Right atrium auricular region (tissue), 2 donors: ENCODE results near the gene PADI6. TPM values are rescaled to one million over a fixed set of nuclear protein-coding genes. Genes with fewer than 3 reads are reported as not detected.

Source experiments
- DNase-seq: peaks from one replicate; pipeline ENCODE4 v3.0.0-alpha.2; 2019; ENCODE audit warnings: low spot score
- H3K27ac ChIP-seq, 2 donors: fragments of 200-600 bp; sonication (generic); 1 replicate in 1 of 2; 2 replicates in 1 of 2; pipeline ENCODE4 v1.5.1; 2016 to 2019
- H3K27me3 ChIP-seq, 2 donors: fragments of 200-600 bp; sonication (generic); one replicate each; pipeline versions ENCODE4 v1.5.1 to v1.6.0; 2017 to 2019
- H3K36me3 ChIP-seq: fragments of 200-600 bp; sonication (generic); one replicate; pipeline ENCODE4 v1.5.1; 2016
- H3K4me1 ChIP-seq, 2 donors: fragments of 200-600 bp; sonication (generic); one replicate each; pipeline versions ENCODE4 v1.5.1 to v1.6.0; 2017 to 2019
- H3K4me3 ChIP-seq, 2 donors: fragments of 200-600 bp; sonication (generic); 1 replicate in 1 of 2; 2 replicates in 1 of 2; pipeline ENCODE4 v1.5.1; 2017 to 2019; ENCODE audit warnings: mild to moderate bottlenecking in 1 of 2, moderate library complexity in 1 of 2
- H3K9me3 ChIP-seq, 2 donors: fragments of 200-600 bp; sonication (generic); one replicate each; pipeline ENCODE4 v1.5.1; 2019
- total RNA-seq, 2 donors: library from RNA; depleted of rRNA; stranded (reverse); fragments of >200 nt; gene quantifications; one replicate each; pipeline ENCODE4 v1.1.0, GENCODE V29; 2016
- TF ChIP-seq, protein P1 (sequence below), 2 donors: fragments of 200-600 bp; sonication (generic); IDR thresholded peaks; one replicate each; pipeline ENCODE4 v1.5.1; 2019; ENCODE audit warnings: antibody characterized with exemption in 2 of 2

PADI6 gene
- not detected for total RNA-seq

DNA sequence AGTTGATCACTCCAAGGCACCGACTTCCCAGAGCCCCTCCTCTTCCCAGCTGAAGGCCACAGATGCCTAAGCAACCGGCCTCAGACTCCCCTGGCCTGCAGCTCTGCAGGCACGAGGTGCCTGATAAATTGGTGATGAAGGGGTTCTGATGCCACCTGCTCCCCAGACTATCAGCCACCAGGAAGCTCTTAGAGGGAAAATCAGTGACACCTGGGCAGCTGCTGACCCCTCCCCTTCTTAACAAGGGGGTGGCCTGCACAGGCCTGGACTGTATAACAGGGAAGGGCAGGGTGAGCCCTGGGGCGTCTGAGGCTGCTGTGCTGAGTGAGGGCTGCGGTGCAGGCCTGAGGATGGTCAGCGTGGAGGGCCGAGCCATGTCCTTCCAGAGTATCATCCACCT lies at the start of gene PADI6:
Gene PADI6 (plus strand): TSS at position 301 of the 400 bp plus-strand sequence. CDS start 50 bp downstream, at position 351.
- H3K36me3 ChIP-seq: no peaks in the 10 kb centered on the region
- H3K27ac ChIP-seq: no peak within 1 kb of the TSS
- no peak within 1 kb of the TSS for H3K4me3 ChIP-seq
- H3K4me1 ChIP-seq: no peaks in the 10 kb centered on the region
- TF ChIP-seq, protein P1, sequence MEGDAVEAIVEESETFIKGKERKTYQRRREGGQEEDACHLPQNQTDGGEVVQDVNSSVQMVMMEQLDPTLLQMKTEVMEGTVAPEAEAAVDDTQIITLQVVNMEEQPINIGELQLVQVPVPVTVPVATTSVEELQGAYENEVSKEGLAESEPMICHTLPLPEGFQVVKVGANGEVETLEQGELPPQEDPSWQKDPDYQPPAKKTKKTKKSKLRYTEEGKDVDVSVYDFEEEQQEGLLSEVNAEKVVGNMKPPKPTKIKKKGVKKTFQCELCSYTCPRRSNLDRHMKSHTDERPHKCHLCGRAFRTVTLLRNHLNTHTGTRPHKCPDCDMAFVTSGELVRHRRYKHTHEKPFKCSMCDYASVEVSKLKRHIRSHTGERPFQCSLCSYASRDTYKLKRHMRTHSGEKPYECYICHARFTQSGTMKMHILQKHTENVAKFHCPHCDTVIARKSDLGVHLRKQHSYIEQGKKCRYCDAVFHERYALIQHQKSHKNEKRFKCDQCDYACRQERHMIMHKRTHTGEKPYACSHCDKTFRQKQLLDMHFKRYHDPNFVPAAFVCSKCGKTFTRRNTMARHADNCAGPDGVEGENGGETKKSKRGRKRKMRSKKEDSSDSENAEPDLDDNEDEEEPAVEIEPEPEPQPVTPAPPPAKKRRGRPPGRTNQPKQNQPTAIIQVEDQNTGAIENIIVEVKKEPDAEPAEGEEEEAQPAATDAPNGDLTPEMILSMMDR (IDR thresholded peaks at IDR 0.05): no peak
- no peak for DNase-seq
- H3K27me3 ChIP-seq: no peaks in the 10 kb centered on the region
- H3K9me3 ChIP-seq: no peaks in the 10 kb centered on the region

DNA sequence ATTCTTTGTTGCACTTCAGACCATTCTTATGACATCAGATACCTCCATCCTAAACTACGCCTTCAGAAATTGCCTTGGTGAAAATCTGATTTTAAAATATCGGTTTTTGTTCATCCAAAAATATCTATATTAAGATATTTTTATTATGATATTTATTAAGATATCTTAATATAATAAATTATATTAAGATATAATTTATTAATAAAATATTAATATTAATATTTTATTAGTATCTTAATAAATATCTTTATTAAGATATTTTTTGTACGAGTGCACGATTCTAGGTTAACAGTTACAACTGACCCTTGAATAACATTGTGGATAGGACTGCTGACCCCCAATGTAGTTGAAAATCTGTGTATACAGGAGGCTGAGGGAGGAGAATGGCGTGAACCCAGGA lies 43.1 kb upstream of the PADI6 start:
- Histone ChIP-seq H3K9me3 (no peaks in the 10 kb centered on the region), H3K4me3 (no peak overlapping the region), H3K27ac (no peak overlapping the region), H3K27me3 (no peaks in the 10 kb centered on the region), H3K4me1 (no peaks in the 10 kb centered on the region), H3K36me3 (no peaks in the 10 kb centered on the region)
- no peak for DNase-seq
- TF ChIP-seq, protein P1 (IDR thresholded peaks at IDR 0.05): no peak

DNA sequence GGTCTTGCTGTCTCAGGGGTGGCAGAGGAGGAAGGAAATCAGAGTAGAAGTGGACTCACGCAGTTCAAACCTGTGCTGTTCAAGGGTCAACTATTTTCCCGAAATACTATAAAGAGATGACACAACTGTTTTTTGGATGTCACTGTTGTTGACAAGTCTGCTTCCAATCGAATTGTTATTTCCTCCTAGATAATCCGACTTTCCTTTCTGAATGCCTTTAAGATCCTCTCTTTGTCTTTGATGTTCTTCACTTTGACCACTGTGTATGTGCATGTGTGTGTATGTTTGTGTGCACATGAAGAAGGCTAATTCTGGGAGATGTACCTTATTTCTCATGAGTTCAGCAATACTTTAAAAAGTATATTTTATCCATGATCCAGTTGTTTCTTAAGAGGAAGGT lies 42.4 kb upstream of the PADI6 start:
- Histone ChIP-seq H3K27me3 (no peaks in the 10 kb centered on the region), H3K27ac (no peak overlapping the region), H3K9me3 (no peaks in the 10 kb centered on the region), H3K4me1 (no peaks in the 10 kb centered on the region), H3K36me3 (no peaks in the 10 kb centered on the region), H3K4me3 (no peak overlapping the region)
- no peak for DNase-seq
- TF ChIP-seq, protein P1 (IDR thresholded peaks at IDR 0.05): no peak

DNA sequence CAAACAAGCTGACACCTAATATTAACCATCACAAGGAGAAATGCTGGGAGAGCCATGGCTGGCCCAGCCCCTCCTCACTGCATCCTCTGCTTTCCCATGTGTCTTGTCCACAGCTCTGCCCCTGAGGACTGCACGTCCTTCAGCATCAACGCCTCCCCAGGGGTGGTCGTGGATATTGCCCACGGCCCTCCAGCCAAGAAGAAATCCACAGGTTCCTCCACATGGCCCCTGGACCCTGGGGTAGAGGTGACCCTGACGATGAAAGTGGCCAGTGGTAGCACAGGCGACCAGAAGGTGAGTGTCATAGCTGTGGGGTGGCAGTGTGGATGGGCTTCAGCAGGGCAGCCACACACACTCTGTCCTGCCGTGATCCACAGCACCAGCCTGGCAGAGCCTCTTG lies 41.1 kb upstream of the PADI6 start:
- no peak overlapping the region for H3K27ac ChIP-seq
- H3K36me3 ChIP-seq: no peaks in the 10 kb centered on the region
- H3K4me1 ChIP-seq: no peaks in the 10 kb centered on the region
- no peaks in the 10 kb centered on the region for H3K27me3 ChIP-seq
- TF ChIP-seq, protein P1 (IDR thresholded peaks at IDR 0.05): no peak
- DNase-seq: no peak
- no peak overlapping the region for H3K4me3 ChIP-seq
- H3K9me3 ChIP-seq: no peaks in the 10 kb centered on the region

DNA sequence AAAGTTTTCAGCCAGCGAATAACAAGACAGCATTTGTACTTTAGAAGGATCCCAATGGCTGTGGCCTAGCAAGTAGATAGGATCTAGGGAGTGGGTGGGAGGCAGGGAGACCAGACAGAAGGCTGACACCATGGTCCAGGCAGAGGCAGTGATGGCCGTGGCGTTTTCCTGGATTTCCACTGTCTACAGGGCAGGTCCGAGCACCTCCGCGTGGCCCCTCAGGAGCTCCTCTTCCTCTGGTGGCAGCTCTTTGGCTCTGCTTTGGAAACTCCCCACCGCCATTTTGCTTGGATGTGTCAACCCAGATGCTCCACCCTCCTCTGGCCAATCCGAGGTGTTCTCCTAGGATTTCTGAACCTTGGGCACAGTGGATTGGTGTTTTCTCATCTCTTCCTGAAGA lies 38.9 kb upstream of the PADI6 start:
- no peaks in the 10 kb centered on the region for H3K27me3 ChIP-seq

More for the DNA sequence above, 38.9 kb upstream of the PADI6 start:
- no peak for DNase-seq
- Histone ChIP-seq H3K4me1 (no peaks in the 10 kb centered on the region), H3K27ac (no peak overlapping the region), H3K36me3 (no peaks in the 10 kb centered on the region), H3K4me3 (no peak overlapping the region), H3K9me3 (no peaks in the 10 kb centered on the region)
- TF ChIP-seq, protein P1 (IDR thresholded peaks at IDR 0.05): no peak
